ENCODE measurements around the gene LRRN2. TPM values are rescaled to one million over a fixed set of nuclear protein-coding genes. Genes with fewer than 3 reads are reported as not detected.
"Not testable (repeated sequence)": the region's sequence is repeated elsewhere in the genome, so short reads cannot be mapped to it uniquely, and the experiment has no call there.

LRRN2 gene
- total and polyA plus RNA-seq, 9 donors: 0.23 to 9.7 (median 3.7) TPM

- WGBS, 3 donors: 84 to 93% (median 87%) methylated on average over 3 of the region's 3 CpGs
- Histone ChIP-seq H3K9me3 (no peaks in the 10 kb centered on the region), H3K27ac (no peak overlapping the region), H3K4me3 (no peak overlapping the region), H3K27me3 (no peaks in the 10 kb centered on the region), H3K4me1 (ENCODE audit: insufficient read depth) (no peaks in the 10 kb centered on the region), H3K36me3 (no peaks in the 10 kb centered on the region)
- TF ChIP-seq CTCF (IDR thresholded peaks at IDR 0.05): no peak
- TF ChIP-seq POLR2A (IDR thresholded peaks at IDR 0.05): no peak
- no peak for TF ChIP-seq EP300 (IDR thresholded peaks at IDR 0.05)
- DNase-seq: no peak
- intact Hi-C loops (cut with DNase I): no loop called here
Measured at GRCh38 chr1:204728456-204728855, 42.9 kb upstream of the LRRN2 start.

- WGBS, 3 donors: 55 to 72% (median 57%) methylated on average over 3 of the region's 3 CpGs
- TF ChIP-seq EP300 (IDR thresholded peaks at IDR 0.05) (no peak), CTCF (IDR thresholded peaks at IDR 0.05) (no peak), POLR2A (IDR thresholded peaks at IDR 0.05) (no peak)
- Histone ChIP-seq H3K27ac (no peak overlapping the region), H3K4me3 (no peak overlapping the region), H3K27me3 (no peaks in the 10 kb centered on the region), H3K36me3 (no peaks in the 10 kb centered on the region), H3K9me3 (no peaks in the 10 kb centered on the region), H3K4me1 (ENCODE audit: insufficient read depth) (no peaks in the 10 kb centered on the region)
- intact Hi-C loops (cut with DNase I): no loop called here
- DNase-seq: no peak
Measured at GRCh38 chr1:204728045-204728444, 42.5 kb upstream of the LRRN2 start.

- DNase-seq; H3K4me1 ChIP-seq (ENCODE audit: insufficient read depth); H3K27ac ChIP-seq; H3K36me3 ChIP-seq; H3K4me3 ChIP-seq; intact Hi-C loops (cut with DNase I); H3K27me3 ChIP-seq; H3K9me3 ChIP-seq: not testable (repeated sequence)
- 86 to 94% (median 93%) methylated on average over 6 of the region's 6 CpGs for WGBS, 3 donors
Measured at GRCh38 chr1:204727438-204727837, 41.9 kb upstream of the LRRN2 start.

GRCh38 chr1:204726478-204726877 lies 40.9 kb upstream of the LRRN2 start:
- no peak for TF ChIP-seq CTCF (IDR thresholded peaks at IDR 0.05)
- TF ChIP-seq POLR2A (IDR thresholded peaks at IDR 0.05): no peak
- TF ChIP-seq EP300 (IDR thresholded peaks at IDR 0.05): no peak
- Histone ChIP-seq H3K4me3 (no peak overlapping the region), H3K4me1 (ENCODE audit: insufficient read depth) (no peaks in the 10 kb centered on the region), H3K36me3 (no peaks in the 10 kb centered on the region), H3K27me3 (no peaks in the 10 kb centered on the region), H3K27ac (no peak overlapping the region), H3K9me3 (no peaks in the 10 kb centered on the region)
- WGBS, 3 donors: 58 to 65% (median 59%) methylated on average over 1 of the region's 1 CpG
- no peak for DNase-seq
- intact Hi-C loops (cut with DNase I): no loop called here

GRCh38 chr1:204725821-204726448 lies 40.4 kb upstream of the LRRN2 start:
- intact Hi-C loops (cut with DNase I): no loop called here
- no peak overlapping the region for H3K27ac ChIP-seq
- H3K4me1 ChIP-seq (ENCODE audit: insufficient read depth): no peaks in the 10 kb centered on the region
- H3K4me3 ChIP-seq: no peak overlapping the region
- no peaks in the 10 kb centered on the region for H3K9me3 ChIP-seq
- no peak for TF ChIP-seq EP300 (IDR thresholded peaks at IDR 0.05)
- no peak for TF ChIP-seq CTCF (IDR thresholded peaks at IDR 0.05)
- TF ChIP-seq POLR2A (IDR thresholded peaks at IDR 0.05): no peak
- DNase-seq: no peak
- no peaks in the 10 kb centered on the region for H3K27me3 ChIP-seq
- no peaks in the 10 kb centered on the region for H3K36me3 ChIP-seq
- 81 to 91% (median 84%) methylated on average over 9 of the region's 9 CpGs for WGBS, 3 donors
